Adipocyte (in vitro differentiated cells): ENCODE results near the gene NEDD4L.

Experiments used
- DNase-seq: peaks from one replicate; pipeline ENCODE4 v3.0.0-alpha.2; 2015; ENCODE audit warnings: low read depth
- H3K27me3 ChIP-seq: replicated peaks from 2 replicates; pipeline ENCODE4 v1.7.0; 2013; ENCODE audit warnings: mild to moderate bottlenecking, low read length, moderate library complexity; ENCODE audit not compliant: control insufficient read depth, insufficient read depth
- H3K36me3 ChIP-seq: 2 replicates; pipeline ENCODE4 v1.7.0; 2013; ENCODE audit warnings: low read length, mild to moderate bottlenecking, moderate library complexity; ENCODE audit not compliant: control insufficient read depth, insufficient read depth, severe bottlenecking
- H3K4me1 ChIP-seq: 2 replicates; pipeline ENCODE4 v1.7.0; 2013; ENCODE audit warnings: mild to moderate bottlenecking, low read length, moderate library complexity; ENCODE audit not compliant: control insufficient read depth, insufficient read depth
- H3K4me3 ChIP-seq: 2 replicates; pipeline ENCODE4 v1.7.0; 2013; ENCODE audit warnings: mild to moderate bottlenecking, low read length, moderate library complexity
- H3K9ac ChIP-seq: 2 replicates; pipeline ENCODE4 v1.7.0; 2013; ENCODE audit warnings: mild to moderate bottlenecking, low read length, moderate library complexity
- H3K9me3 ChIP-seq: 2 replicates; pipeline ENCODE4 v1.7.0; 2013; ENCODE audit warnings: mild to moderate bottlenecking, low read length, moderate library complexity; ENCODE audit not compliant: control insufficient read depth

NEDD4L gene

DNA sequence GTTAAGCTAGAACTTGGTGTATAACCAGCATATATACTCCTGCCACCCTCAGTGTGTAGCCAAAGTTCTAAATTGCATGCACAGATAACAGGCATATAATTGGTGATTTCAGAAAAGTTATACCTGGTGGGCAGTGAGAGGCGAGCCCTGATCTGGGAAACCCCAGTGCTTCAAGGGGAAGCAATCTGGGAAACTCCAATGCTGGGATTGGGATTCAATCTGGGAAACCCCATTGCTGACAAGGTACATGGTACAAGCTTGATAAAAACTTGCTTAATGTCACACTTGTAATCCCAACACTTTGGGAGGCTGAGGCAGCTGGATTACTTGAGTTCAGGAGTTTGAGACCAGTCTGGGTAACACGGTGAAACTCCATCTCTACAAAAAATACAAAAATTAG is 147.6 kb downstream of the NEDD4L start:
- no peaks in the 10 kb centered on the region for H3K36me3 ChIP-seq
- peaks cover 10% of the 10 kb centered on the region for H3K4me1 ChIP-seq
- H3K9ac ChIP-seq, result no peak overlapping the region
- no peaks in the 10 kb centered on the region for H3K27me3 ChIP-seq
- H3K9me3 ChIP-seq, result no peaks in the 10 kb centered on the region
- DNase-seq, result no peak
- H3K4me3 ChIP-seq, result no peak overlapping the region

DNA sequence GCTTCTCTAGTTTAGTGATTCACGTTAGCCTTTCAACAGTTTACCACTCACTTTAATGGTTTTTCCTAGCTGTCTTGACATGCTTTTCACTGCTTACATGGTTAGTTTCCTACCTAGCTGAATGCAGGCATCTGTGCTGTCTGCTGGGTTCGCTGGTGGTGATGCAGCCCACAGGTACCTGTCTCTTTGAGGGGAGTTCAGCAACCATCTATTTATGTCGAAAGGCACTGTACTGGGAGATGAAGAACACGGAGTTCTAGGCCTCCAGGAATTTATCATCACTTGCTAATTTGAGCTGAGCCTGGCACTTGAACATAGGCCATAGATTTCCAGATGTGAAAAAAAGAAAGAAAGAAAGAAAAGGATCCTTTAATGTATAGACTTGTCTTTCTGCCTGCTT is 148.5 kb downstream of the NEDD4L start:
- Histone ChIP-seq H3K4me1 (peaks cover 9% of the 10 kb centered on the region), H3K27me3 (no peaks in the 10 kb centered on the region), H3K9ac (no peak overlapping the region), H3K9me3 (no peaks in the 10 kb centered on the region), H3K36me3 (no peaks in the 10 kb centered on the region), H3K4me3 (no peak overlapping the region)
- no peak for DNase-seq

DNA sequence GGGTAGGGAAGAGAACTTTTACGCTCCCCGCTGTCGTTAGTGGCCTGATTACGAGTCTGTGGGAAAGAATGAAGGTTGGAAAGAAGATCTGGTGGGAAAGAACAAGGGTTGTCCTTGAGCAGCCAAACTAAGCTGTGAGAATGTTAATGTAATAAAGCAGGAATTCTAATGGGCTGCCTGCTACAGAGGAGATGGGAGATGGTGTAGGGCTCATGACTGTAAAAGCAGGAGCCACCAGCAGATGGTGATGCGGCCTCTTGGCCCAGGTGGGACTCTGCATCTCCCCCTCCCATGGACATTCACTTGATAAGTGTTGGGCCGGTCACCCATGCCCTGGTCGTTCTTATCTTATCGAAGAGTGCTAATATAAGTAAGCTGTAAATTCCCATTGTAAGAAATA is 150.0 kb downstream of the NEDD4L start:
- no peak for DNase-seq
- H3K4me3 ChIP-seq, result no peak overlapping the region
- no peaks in the 10 kb centered on the region for H3K27me3 ChIP-seq
- no peak overlapping the region for H3K9ac ChIP-seq
- H3K4me1 ChIP-seq, result peaks cover 9% of the 10 kb centered on the region
- no peaks in the 10 kb centered on the region for H3K9me3 ChIP-seq
- no peaks in the 10 kb centered on the region for H3K36me3 ChIP-seq

DNA sequence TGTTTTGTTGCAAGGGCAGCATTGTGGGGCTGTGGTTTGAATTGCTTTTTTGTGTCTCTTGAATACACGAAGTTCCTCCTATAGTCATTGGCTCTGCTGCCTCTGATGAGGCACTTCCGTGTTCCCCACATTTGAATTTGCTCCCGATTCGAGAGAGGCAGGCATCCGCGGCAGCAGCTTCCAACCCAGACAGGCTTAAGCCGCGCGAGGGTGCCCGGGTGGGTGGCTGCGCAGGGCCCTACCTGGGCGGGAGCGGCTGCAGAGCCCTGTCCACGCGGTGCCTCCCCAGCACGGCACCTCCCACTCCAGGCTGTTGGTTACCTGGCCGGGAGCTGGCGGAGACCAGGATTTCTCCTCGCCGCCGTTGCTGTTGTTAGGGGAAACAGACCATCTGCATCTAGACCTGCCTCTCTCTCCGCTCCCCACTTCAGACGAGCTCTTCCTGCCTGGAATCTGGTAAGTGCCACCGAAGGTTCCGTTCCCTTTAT is 151.3 kb downstream of the NEDD4L start:
- Histone ChIP-seq H3K36me3 (no peaks in the 10 kb centered on the region), H3K4me3 (peak overlapping the region; percentile 76), H3K9me3 (no peaks in the 10 kb centered on the region), H3K9ac (peak overlapping the region; percentile 57), H3K27me3 (no peaks in the 10 kb centered on the region), H3K4me1 (peaks cover 9% of the 10 kb centered on the region)
- no peak for DNase-seq

DNA sequence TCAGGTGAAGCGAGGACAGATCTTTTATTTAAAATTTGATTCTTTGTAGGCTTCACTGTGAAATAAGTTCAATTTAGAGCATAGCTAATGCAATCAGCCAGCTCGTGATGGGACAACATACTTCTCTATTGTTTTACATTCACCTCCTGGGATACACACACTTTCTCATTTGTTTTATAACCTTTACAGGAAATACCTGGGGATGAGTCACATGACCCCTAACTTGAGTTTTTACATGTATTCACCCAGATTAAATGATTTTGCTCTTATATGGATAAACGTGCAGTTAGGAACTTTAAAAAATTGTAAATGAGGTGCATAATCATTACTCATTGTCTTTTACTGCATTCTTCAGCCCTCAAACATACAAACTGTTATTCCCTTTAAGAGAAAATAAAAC is 152.1 kb downstream of the NEDD4L start:
- Histone ChIP-seq H3K4me1 (peaks cover 9% of the 10 kb centered on the region), H3K27me3 (no peaks in the 10 kb centered on the region), H3K9me3 (no peaks in the 10 kb centered on the region), H3K9ac (no peak overlapping the region), H3K4me3 (no peak overlapping the region), H3K36me3 (no peaks in the 10 kb centered on the region)
- no peak for DNase-seq

DNA sequence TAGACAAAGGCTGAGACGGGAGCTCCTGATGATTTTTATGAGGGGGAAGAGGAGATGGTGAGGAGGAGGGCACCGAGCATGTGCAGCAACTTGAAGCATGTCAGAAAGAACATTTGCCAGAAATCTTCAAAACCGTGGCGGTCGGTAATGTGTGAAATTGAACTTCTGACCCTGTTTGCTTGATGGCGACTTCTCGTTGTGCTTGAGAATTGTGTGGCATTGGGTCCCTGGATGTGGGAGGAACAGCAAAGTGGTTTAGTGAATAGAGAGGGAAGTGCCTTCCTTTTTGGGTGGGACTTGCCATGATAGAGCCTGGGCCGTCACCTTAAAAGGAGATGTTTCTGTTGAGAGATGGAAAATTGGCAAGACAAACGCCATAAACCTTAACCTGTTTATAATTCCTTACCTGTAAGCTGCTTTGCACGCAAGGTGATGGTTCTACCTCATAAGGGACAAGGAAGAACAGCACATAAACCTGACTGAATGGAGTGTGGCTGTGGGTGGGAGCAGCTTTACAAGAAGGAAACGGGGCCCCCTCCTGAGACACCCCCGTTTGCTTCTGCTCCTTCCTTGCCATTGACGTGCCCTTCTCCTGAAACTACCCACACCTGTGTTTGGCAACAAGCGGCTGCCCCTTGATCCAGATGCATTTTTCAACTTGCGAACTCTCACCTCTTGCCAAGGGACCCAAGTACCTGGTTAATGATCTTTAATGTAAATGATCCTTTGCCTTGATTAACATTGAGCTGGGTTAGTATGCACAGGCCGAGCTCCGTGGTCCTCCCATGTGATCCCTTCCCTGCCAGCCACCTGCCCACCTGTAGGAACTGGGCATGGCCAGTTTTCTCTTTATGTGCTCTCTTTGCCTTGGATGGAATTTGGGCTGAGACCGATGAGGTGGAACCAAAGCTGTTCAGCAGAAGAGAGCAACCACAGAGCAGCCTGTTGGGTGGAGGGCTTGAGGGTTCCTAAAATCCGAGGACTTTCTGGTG is 153.2 kb downstream of the NEDD4L start:
- Histone ChIP-seq H3K4me3 (no peak overlapping the region), H3K9me3 (no peaks in the 10 kb centered on the region), H3K36me3 (no peaks in the 10 kb centered on the region), H3K9ac (no peak overlapping the region), H3K27me3 (no peaks in the 10 kb centered on the region), H3K4me1 (peaks cover 9% of the 10 kb centered on the region)
- DNase-seq, result no peak

DNA sequence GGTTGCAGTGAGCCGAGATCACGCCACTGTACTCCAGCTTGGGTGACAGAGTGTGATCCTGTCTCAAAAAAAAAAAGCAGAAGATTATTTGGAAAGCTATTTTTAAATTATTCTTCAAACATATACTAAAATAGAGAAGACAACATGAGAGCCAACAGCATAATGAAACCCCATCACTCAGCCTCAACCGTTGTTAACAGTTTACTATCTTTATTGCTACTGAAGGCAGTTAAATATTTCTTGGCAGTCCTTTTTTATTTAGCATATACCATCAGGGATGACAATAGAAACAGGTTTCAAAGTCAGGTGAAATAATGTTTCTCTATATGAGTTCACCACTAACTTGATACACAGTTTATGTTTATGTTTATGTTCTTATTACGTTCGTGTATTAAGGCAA is 157.2 kb downstream of the NEDD4L start:
- Histone ChIP-seq H3K4me1 (peaks cover 6% of the 10 kb centered on the region), H3K36me3 (no peaks in the 10 kb centered on the region), H3K27me3 (no peaks in the 10 kb centered on the region), H3K9me3 (no peaks in the 10 kb centered on the region), H3K9ac (no peak overlapping the region), H3K4me3 (no peak overlapping the region)
- DNase-seq, result no peak

DNA sequence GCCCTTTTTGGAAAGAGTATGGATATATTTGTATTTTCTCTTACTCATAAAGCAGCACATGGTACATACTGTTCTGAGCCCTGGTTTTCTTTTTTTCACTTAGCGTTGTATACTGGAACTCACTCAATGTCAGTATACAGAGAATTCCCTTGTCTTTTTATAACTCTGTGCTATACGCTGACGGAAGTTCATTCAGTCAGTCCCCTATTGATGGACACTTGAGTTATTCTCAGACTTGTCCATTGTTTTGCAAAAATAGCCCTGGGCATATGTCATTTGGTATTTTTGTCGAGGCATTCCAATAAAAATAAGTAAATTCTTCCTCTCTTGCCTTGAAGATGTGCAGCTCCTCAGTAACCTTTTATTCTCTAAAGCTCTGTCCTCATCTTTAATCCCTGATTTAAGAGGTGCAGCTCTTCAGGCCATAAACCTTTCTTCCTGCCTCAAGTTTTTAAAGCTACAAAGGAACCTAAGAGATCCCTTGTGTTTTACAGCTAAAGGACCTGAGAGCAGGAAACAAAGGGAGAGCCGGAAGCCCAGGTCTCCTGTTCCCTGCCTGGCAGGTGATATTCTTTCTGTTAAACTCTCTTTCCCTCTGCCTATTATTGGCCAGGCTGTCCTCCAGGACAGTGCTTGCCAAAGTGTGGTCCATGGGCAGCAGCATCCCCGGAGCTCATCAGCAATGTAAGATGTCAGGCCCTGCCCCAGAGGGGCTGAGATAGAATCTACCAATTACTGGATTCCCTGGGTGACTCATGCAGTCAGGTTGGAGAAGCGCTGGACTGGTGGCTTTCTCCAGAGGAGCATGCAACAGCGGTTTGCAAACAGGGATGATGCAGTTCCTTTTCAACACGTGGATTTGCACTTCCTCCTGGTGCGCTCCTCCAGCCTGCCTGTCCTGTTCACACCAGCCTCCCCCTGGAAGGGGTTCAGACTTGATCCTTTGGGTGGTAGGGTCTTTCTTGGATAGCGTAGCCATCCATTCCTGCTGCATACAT is 158.0 kb downstream of the NEDD4L start:
- H3K4me1 ChIP-seq, result peaks cover 6% of the 10 kb centered on the region
- H3K27me3 ChIP-seq, result no peaks in the 10 kb centered on the region
- H3K9me3 ChIP-seq, result no peaks in the 10 kb centered on the region
- H3K36me3 ChIP-seq, result no peaks in the 10 kb centered on the region
- no peak for DNase-seq
- no peak overlapping the region for H3K9ac ChIP-seq
- no peak overlapping the region for H3K4me3 ChIP-seq

DNA sequence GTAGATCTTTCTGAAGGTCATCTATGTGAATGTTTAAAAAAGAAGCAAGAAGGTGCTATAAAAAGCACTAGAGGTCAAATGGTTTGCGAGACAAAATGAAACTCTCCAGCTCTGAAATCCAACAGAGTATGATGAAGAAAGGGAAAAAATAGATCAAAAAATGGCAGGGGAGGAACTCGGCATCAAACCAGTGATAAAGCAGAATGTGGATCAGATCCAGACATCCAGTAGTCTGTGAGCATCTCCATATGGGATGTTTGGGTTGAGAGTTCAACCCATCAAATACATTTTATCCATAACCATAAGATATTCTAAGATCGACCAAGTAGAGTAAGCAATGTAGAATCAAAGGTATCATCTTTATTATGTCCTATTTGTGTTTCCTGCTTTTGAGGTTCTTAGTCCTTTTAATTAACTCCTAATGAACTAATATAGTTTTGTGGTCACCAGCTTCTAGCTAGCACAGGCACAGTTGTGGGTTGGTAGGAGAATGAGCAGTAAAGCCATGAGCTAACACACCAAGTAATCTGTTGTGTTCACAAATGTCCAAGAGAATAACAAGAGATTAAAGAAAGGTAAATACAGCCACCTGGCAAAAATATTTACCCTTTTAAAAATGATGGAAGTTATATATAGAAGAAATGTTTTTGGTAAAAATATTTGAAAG is 160.9 kb downstream of the NEDD4L start:
- Histone ChIP-seq H3K9ac (no peak overlapping the region), H3K27me3 (no peaks in the 10 kb centered on the region), H3K4me3 (no peak overlapping the region), H3K9me3 (no peaks in the 10 kb centered on the region), H3K36me3 (no peaks in the 10 kb centered on the region), H3K4me1 (peaks cover 21% of the 10 kb centered on the region)
- DNase-seq, result no peak

DNA sequence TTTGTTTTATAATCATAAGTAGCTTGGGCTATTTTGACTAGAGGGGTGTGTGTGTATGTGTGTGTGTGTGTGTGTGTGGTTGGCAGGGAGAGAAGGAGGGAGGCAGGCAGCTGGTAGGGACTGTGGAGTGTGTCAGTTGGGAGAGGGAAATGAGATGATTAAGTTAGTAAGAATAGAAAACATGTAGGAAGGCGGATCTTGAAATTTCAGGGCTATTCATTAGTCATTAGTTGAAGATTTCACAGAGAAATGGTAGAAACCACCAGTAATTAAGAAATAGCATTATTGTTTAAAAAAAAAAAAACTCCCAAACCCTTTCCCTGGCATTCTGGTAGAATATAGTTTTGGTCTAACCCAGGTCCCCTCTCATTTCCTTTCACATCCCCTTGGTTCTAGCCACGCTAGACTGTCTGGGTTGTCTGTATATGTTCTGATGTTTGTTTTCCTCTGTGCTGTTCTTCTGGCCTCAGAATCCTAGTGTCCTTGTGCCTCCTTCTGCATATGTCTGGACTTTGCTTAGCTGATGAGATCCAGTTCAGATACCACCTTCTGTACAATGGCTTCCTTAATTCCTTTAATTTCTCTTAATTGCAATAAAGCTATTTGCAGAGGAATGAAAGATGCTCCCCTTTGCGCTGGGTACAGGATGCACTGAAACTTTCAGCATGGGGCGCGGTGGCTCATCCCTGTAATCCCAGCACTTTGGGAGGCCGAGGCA is 161.6 kb downstream of the NEDD4L start:
- DNase-seq, result peak; percentile 41
- Histone ChIP-seq H3K9me3 (no peaks in the 10 kb centered on the region), H3K27me3 (no peaks in the 10 kb centered on the region)

More for the DNA sequence above, 161.6 kb downstream of the NEDD4L start:
- no peak overlapping the region for H3K9ac ChIP-seq
- no peaks in the 10 kb centered on the region for H3K36me3 ChIP-seq
- H3K4me1 ChIP-seq, result peaks cover 21% of the 10 kb centered on the region
- H3K4me3 ChIP-seq, result no peak overlapping the region
